Measurements from ENCODE around the gene TMEM134.

The TMEM134 gene

GRCh38 chr11:67496113-67496512, 27.1 kb upstream of the TMEM134 start:
- no peak for DNase-seq (ENCODE audit: low read depth in 1 of 2, low spot score in 1 of 2)
- no peak for TF ChIP-seq JUND (IDR thresholded peaks at IDR 0.05; ENCODE audit: low read depth)
- in situ Hi-C loops (cut with HindIII; ENCODE audit: low pct_unique_long_range_greater_than_20kb, low sequenced_read_pairs) = no loop called here

- DNase-seq (ENCODE audit: low read depth in 1 of 2, low spot score in 1 of 2) = no peak
- in situ Hi-C loops (cut with HindIII; ENCODE audit: low pct_unique_long_range_greater_than_20kb, low sequenced_read_pairs) = no loop called here
- TF ChIP-seq JUND (IDR thresholded peaks at IDR 0.05; ENCODE audit: low read depth) = no peak
Observed at GRCh38 chr11:67495234-67496005, 26.4 kb upstream of the TMEM134 start.

GRCh38 chr11:67494371-67495233, 25.6 kb upstream of the TMEM134 start:
- no peak for DNase-seq (ENCODE audit: low read depth in 1 of 2, low spot score in 1 of 2)
- in situ Hi-C loops (cut with HindIII; ENCODE audit: low pct_unique_long_range_greater_than_20kb, low sequenced_read_pairs) = no loop called here
- TF ChIP-seq JUND (IDR thresholded peaks at IDR 0.05; ENCODE audit: low read depth) = no peak

- in situ Hi-C loops (cut with HindIII; ENCODE audit: low pct_unique_long_range_greater_than_20kb, low sequenced_read_pairs) = no loop called here
- no peak for DNase-seq (ENCODE audit: low read depth in 1 of 2, low spot score in 1 of 2)
- no peak for TF ChIP-seq JUND (IDR thresholded peaks at IDR 0.05; ENCODE audit: low read depth)
Observed at GRCh38 chr11:67493548-67494370, 24.7 kb upstream of the TMEM134 start.

- DNase-seq (ENCODE audit: low read depth in 1 of 2, low spot score in 1 of 2) = no peak
Observed at GRCh38 chr11:67492801-67493547, 23.9 kb upstream of the TMEM134 start.

GRCh38 chr11:67492069-67492727, 23.1 kb upstream of the TMEM134 start:
- in situ Hi-C loops (cut with HindIII; ENCODE audit: low pct_unique_long_range_greater_than_20kb, low sequenced_read_pairs) = no loop called here
- DNase-seq (ENCODE audit: low read depth in 1 of 2, low spot score in 1 of 2) = no peak
- TF ChIP-seq JUND (IDR thresholded peaks at IDR 0.05; ENCODE audit: low read depth) = no peak

More at GRCh38 chr11:67492801-67493547, 23.9 kb upstream of the TMEM134 start:
- in situ Hi-C loops (cut with HindIII; ENCODE audit: low pct_unique_long_range_greater_than_20kb, low sequenced_read_pairs) = no loop called here
- TF ChIP-seq JUND (IDR thresholded peaks at IDR 0.05; ENCODE audit: low read depth) = no peak

- in situ Hi-C loops (cut with HindIII; ENCODE audit: low pct_unique_long_range_greater_than_20kb, low sequenced_read_pairs) = no loop called here
- TF ChIP-seq JUND (IDR thresholded peaks at IDR 0.05; ENCODE audit: low read depth) = no peak
- no peak for DNase-seq (ENCODE audit: low read depth in 1 of 2, low spot score in 1 of 2)
Observed at GRCh38 chr11:67491276-67492068, 22.4 kb upstream of the TMEM134 start.

- in situ Hi-C loops (cut with HindIII; ENCODE audit: low pct_unique_long_range_greater_than_20kb, low sequenced_read_pairs) = no loop called here
- no peak for DNase-seq (ENCODE audit: low read depth in 1 of 2, low spot score in 1 of 2)
- TF ChIP-seq JUND (IDR thresholded peaks at IDR 0.05; ENCODE audit: low read depth) = no peak
Observed at GRCh38 chr11:67490727-67491065, 21.6 kb upstream of the TMEM134 start.

GRCh38 chr11:67489885-67490726, 21.1 kb upstream of the TMEM134 start:
- in situ Hi-C loops (cut with HindIII; ENCODE audit: low pct_unique_long_range_greater_than_20kb, low sequenced_read_pairs) = no loop called here
- no peak for TF ChIP-seq JUND (IDR thresholded peaks at IDR 0.05; ENCODE audit: low read depth)
- no peak for DNase-seq (ENCODE audit: low read depth in 1 of 2, low spot score in 1 of 2)

- TF ChIP-seq JUND (IDR thresholded peaks at IDR 0.05; ENCODE audit: low read depth) = no peak
- in situ Hi-C loops (cut with HindIII; ENCODE audit: low pct_unique_long_range_greater_than_20kb, low sequenced_read_pairs) = no loop called here
- no peak for DNase-seq (ENCODE audit: low read depth in 1 of 2, low spot score in 1 of 2)
Observed at GRCh38 chr11:67489203-67489884, 20.3 kb upstream of the TMEM134 start.
